Natural killer cell (primary cell): ENCODE measurements around the gene TMEM47. TPM values are rescaled to one million over a fixed set of nuclear protein-coding genes. Genes with fewer than 3 reads are reported as not detected.

Source experiments
- ATAC-seq, 3 donors: fragments of 150-1000 bp in 2 of 3; fragments of 200-7000 bp in 1 of 3; cut with Tn5 transposase; 1 replicate in 1 of 3; 2 replicates in 2 of 3; pipeline ENCODE4 v1.10.0; 2021; ENCODE audit warnings: mild to moderate bottlenecking in 2 of 3, moderate library complexity in 2 of 3
- DNase-seq, 2 donors: peaks; one replicate each; pipeline versions ENCODE4 v3.0.0 to v3.0.0-alpha.2; 2013 to 2021; ENCODE audit warnings: mixed read lengths in 1 of 2
- H3K27ac ChIP-seq: one replicate; pipeline ENCODE4 v1.5.1; 2013; ENCODE audit warnings: mild to moderate bottlenecking, low read length
- H3K27me3 ChIP-seq: one replicate; pipeline ENCODE4 v1.6.1; 2013; ENCODE audit warnings: low read length; ENCODE audit not compliant: control insufficient read depth, insufficient read depth
- H3K36me3 ChIP-seq: one replicate; pipeline ENCODE4 v1.6.1; 2013; ENCODE audit warnings: low read length; ENCODE audit not compliant: control insufficient read depth, insufficient read depth
- H3K4me1 ChIP-seq: one replicate; pipeline ENCODE4 v1.6.1; 2013; ENCODE audit warnings: low read length; ENCODE audit not compliant: control insufficient read depth, insufficient read depth
- H3K4me3 ChIP-seq: one replicate; pipeline ENCODE4 v1.5.1; 2013; ENCODE audit warnings: low read length
- H3K9me3 ChIP-seq: one replicate; pipeline ENCODE4 v1.6.1; 2013; ENCODE audit warnings: low read length; ENCODE audit not compliant: control insufficient read depth, insufficient read depth
- H3K27ac Mint-ChIP-seq, 2 donors: one replicate each; pipeline ENCODE4 v1.8.0; 2022; ENCODE audit warnings: mild to moderate bottlenecking in 2 of 2, mixed read lengths in 2 of 2, moderate library complexity in 1 of 2
- H3K27me3 Mint-ChIP-seq, 2 donors: one replicate each; pipeline ENCODE4 v1.8.0; 2022; ENCODE audit warnings: low read depth in 2 of 2, mixed read lengths in 2 of 2
- H3K36me3 Mint-ChIP-seq: one replicate; pipeline ENCODE4 v1.8.0; 2022; ENCODE audit warnings: mixed read lengths
- H3K4me1 Mint-ChIP-seq, 2 donors: one replicate each; pipeline ENCODE4 v1.8.0; 2022; ENCODE audit warnings: mixed read lengths in 2 of 2
- H3K4me3 Mint-ChIP-seq: one replicate; pipeline ENCODE4 v1.8.0; 2022; ENCODE audit warnings: mild to moderate bottlenecking, moderate library complexity, mixed read lengths
- H3K9me3 Mint-ChIP-seq, 2 donors: one replicate each; pipeline ENCODE4 v1.8.0; 2022; ENCODE audit warnings: mixed read lengths in 2 of 2
- WGBS: methylation state at CpG from one replicate; pipeline ENCODE4 v1.1.7; 2013; ENCODE audit warnings: missing lambda C conversion rate; ENCODE audit not compliant: insufficient coverage; 5-methylcytosine and 5-hydroxymethylcytosine counted together
- intact Hi-C: fragments of 100-400 bp; cut with micrococcal nuclease; formaldehyde crosslinking; loops from one replicate; pipeline ENCODE4 v1.14.2; 2022
- total RNA-seq, 4 donors: library from RNA; stranded (reverse); fragments of 120-200 nt in 1 of 4; gene quantifications; one replicate each; pipeline versions ENCODE4 v1.2.3 to v1.2.4, GENCODE V29; 2013 to 2022
- TF ChIP-seq, protein P1 (sequence below): fragments of 200-600 bp; IDR thresholded peaks from one replicate; pipeline ENCODE4 v1.8.0; 2022; ENCODE audit warnings: antibody characterized with exemption

TMEM47 gene
- not detected for total RNA-seq
- not detected for total RNA-seq (2013)

DNA sequence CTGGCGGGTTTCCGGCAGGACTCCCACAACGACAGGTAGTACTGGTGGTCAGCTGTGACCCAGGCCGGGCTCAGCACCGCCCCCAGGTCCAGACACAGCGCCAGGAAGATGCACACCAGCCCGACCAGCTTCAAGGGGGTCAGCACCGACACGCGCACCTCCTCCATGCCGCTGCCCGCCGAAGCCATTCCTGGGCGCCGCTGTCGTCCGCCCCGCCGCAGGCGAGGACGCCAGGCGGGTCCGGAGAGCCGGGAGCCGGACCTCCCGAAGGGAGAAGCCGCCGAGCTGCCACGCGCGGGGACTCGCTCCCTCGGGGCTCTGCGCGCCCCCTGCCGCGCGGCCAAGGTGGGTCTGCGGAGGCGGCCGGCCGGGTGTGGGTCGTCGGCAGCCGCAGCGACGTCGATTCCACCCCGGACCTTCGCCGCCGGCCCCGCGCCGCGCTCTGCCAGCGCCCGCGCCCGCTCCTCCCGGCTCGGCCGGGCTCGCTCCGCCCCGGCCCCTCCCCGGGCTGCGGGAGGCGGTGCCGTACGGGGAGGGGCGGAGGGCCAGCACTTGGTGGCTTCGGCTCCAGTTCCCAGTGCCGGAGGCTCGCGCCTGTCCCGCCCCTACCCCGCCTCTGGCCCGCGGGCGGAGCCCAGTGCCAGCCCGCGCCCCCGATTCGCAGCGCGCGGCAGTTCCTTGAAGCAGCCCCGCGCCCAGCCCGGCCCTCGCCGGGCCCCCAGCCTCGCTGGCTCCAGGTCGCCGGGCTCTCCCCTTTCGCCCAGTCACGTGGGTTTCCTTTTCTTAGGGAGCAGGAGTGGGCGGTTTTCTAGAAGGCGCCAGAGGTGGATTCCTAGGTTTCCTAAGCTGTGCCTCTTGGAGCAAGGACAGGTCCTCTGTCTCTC is at the start of gene TMEM47:
Gene TMEM47, minus strand, starts transcription at position 444 of the 884 bp plus-strand sequence. Its CDS starts 256 bp downstream, at position 188.
- peaks cover 2% of the 10 kb centered on the region for H3K27me3 ChIP-seq
- Mint-ChIP-seq H3K4me1 (no peaks in the 10 kb centered on the region), H3K27ac (no peak within 1 kb of the TSS), H3K9me3 (peaks cover 3 to 10% of the 10 kb centered on the region in 2 donors), H3K36me3 (peaks cover 20% of the 10 kb centered on the region), H3K27me3 (peaks cover 8 to 32% of the 10 kb centered on the region in 2 donors), H3K4me3 (no peak within 1 kb of the TSS)
- no peak for DNase-seq
- H3K9me3 ChIP-seq: no peaks in the 10 kb centered on the region
- no peak within 1 kb of the TSS for H3K4me3 ChIP-seq
- H3K4me1 ChIP-seq: no peaks in the 10 kb centered on the region
- intact Hi-C loops: no loop called here
- TF ChIP-seq, protein P1, sequence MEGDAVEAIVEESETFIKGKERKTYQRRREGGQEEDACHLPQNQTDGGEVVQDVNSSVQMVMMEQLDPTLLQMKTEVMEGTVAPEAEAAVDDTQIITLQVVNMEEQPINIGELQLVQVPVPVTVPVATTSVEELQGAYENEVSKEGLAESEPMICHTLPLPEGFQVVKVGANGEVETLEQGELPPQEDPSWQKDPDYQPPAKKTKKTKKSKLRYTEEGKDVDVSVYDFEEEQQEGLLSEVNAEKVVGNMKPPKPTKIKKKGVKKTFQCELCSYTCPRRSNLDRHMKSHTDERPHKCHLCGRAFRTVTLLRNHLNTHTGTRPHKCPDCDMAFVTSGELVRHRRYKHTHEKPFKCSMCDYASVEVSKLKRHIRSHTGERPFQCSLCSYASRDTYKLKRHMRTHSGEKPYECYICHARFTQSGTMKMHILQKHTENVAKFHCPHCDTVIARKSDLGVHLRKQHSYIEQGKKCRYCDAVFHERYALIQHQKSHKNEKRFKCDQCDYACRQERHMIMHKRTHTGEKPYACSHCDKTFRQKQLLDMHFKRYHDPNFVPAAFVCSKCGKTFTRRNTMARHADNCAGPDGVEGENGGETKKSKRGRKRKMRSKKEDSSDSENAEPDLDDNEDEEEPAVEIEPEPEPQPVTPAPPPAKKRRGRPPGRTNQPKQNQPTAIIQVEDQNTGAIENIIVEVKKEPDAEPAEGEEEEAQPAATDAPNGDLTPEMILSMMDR: no peak
- H3K27ac ChIP-seq: no peak within 1 kb of the TSS
- 3% methylated on average over 96 of the region's 100 CpGs for WGBS
- no peak for ATAC-seq
- no peaks in the 10 kb centered on the region for H3K36me3 ChIP-seq

- Histone ChIP-seq H3K27me3 (no peaks in the 10 kb centered on the region), H3K36me3 (no peaks in the 10 kb centered on the region), H3K4me3 (no peak overlapping the region), H3K9me3 (no peaks in the 10 kb centered on the region), H3K4me1 (no peaks in the 10 kb centered on the region), H3K27ac (no peak overlapping the region)
- no CpG with 5 or more reads among the region's 2 CpGs for WGBS
- H3K27me3 Mint-ChIP-seq: no peaks in the 10 kb centered on the region
- TF ChIP-seq, protein P1: no peak
- DNase-seq (no peak), ATAC-seq (no peak)
- no peak overlapping the region for H3K27ac Mint-ChIP-seq
- no peak overlapping the region for H3K4me3 Mint-ChIP-seq
- H3K36me3 Mint-ChIP-seq: no peaks in the 10 kb centered on the region
- intact Hi-C loops: no loop called here
- no peaks in the 10 kb centered on the region for H3K4me1 Mint-ChIP-seq
- peaks cover 2 to 14% of the 10 kb centered on the region in 2 donors for H3K9me3 Mint-ChIP-seq
These were observed 30.0 kb upstream of the TMEM47 start for GRCh38 chrX:34687095-34687494.

DNA sequence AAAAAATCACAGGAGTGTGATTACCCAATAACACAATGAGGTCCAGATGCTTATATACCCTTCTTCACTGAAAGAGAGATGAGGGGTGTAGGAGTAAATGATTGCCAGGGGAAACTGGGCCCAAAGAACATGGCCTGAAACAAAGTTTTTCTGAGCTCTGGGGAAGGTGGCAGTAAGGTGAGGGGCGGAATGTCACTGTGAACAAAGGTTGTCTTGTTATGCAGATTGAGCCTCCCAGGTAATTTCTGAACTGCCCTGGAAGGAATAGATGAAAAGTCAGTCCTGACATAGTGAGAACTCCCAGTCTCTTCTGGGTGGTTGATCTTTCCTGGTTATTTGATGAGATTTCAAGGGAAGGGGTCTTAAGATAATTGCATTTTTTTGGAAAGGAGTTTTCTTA is 2.5 kb upstream of the TMEM47 start:
- no peaks in the 10 kb centered on the region for H3K9me3 ChIP-seq
- Mint-ChIP-seq H3K9me3 (peaks cover 3 to 8% of the 10 kb centered on the region in 2 donors), H3K4me3 (no peak overlapping the region), H3K4me1 (no peaks in the 10 kb centered on the region), H3K36me3 (peaks cover 18% of the 10 kb centered on the region), H3K27me3 (peaks cover 6 to 31% of the 10 kb centered on the region in 2 donors), H3K27ac (no peak overlapping the region)
- DNase-seq: no peak
- no peaks in the 10 kb centered on the region for H3K4me1 ChIP-seq
- WGBS: 88% methylated on average over 1 of the region's 1 CpG
- TF ChIP-seq, protein P1: no peak
- no peak overlapping the region for H3K4me3 ChIP-seq
- no peak overlapping the region for H3K27ac ChIP-seq
- H3K27me3 ChIP-seq: peaks cover 2% of the 10 kb centered on the region
- intact Hi-C loops: no loop called here
- no peak for ATAC-seq
- H3K36me3 ChIP-seq: no peaks in the 10 kb centered on the region
